Skin epidermis (tissue), 12 donors: ENCODE data around the gene CDH11.

Source experiments
- H3K27ac ChIP-seq, 21 experiments: fragments of 200-600 bp; sonication (generic) in 11 of 21; one replicate each; pipeline ENCODE4 v1.5.0; 2020; ENCODE audit warnings: mild to moderate bottlenecking in 3 of 21, inconsistent platforms in 2 of 21, moderate library complexity in 2 of 21
- H3K4me3 ChIP-seq, 7 experiments: fragments of 200-600 bp; sonication (generic) in 2 of 7; one replicate each; pipeline ENCODE4 v1.5.0; 2020; ENCODE audit warnings: inconsistent platforms in 2 of 7, mild to moderate bottlenecking in 2 of 7, moderate library complexity in 1 of 7

CDH11 gene

DNA sequence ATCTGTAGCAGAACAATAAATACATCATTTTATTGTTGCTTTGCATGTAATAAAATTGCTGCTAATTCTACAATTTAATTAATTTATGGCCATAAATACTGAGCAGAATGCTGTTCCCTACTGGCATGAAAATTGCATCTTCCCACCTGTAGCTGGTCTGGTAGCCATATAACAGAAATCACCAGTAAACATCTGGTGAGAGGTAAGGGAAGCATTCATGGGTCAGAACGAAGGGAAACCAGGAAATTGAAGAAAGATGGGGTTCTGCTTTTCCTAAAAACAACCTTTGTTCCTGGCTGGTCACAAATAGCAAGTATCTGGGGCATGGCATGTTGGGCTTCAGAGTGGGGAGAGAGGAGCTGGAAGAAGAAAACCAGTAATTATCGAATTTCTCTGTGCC, 128.4 kb downstream of the CDH11 start:
- Histone ChIP-seq H3K4me3 (no peak overlapping the region), H3K27ac (no peak overlapping the region)

DNA sequence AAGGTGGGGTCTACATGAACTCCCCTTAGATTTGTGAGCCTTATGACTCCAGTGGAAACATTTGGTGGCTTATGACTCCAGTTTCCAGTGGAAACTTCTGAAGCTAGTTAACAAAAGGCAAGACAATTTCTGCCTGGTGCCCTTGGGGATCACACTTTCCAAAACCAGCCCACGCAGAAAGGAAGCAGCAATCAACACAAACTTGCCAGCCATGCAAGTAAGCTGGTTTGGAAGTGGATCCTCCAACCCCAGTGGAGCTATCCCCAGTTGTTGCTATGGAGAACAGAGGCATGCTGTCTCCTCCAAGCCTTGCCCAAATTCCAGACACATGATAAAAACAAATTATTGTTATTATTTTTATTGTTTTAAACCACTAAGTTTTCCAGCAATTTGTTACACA, 130.9 kb downstream of the CDH11 start:
- Histone ChIP-seq H3K4me3 (no peak overlapping the region), H3K27ac (no peak overlapping the region)

DNA sequence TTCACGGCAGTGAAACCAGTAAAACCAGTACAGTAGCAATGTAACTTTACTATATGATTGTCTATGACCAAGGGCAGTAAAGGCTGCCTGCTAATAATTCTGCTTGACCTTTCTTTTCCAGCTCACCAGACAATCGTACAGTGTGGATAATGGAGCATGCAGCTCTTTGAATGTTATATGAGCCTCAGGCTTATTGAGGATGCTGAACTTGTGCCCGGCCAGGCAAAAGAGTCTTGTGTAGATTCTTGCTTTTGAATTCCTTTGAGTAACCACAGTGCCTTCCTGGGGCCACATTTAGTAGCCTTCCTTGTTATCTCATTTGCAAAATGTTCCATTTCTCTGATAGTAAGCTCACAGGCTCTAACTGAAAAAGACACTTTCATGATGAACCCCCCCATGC, 131.8 kb downstream of the CDH11 start:
- Histone ChIP-seq H3K4me3 (no peak overlapping the region), H3K27ac (no peak overlapping the region)

- Histone ChIP-seq H3K27ac (no peak overlapping the region), H3K4me3 (no peak overlapping the region)
Measured at GRCh38 chr16:64989050-64989449, 132.8 kb downstream of the CDH11 start.

GRCh38 chr16:64983963-64984362, 137.9 kb downstream of the CDH11 start:
- Histone ChIP-seq H3K27ac (no peak overlapping the region), H3K4me3 (no peak overlapping the region)

GRCh38 chr16:64983231-64983630, 138.6 kb downstream of the CDH11 start:
- peak overlapping the region in 1 of 21 experiments; percentile 20 for H3K27ac ChIP-seq
- H3K4me3 ChIP-seq = no peak overlapping the region

- H3K4me3 ChIP-seq = no peak overlapping the region
- no peak overlapping the region for H3K27ac ChIP-seq
Measured at GRCh38 chr16:64982581-64982980, 139.3 kb downstream of the CDH11 start.

DNA sequence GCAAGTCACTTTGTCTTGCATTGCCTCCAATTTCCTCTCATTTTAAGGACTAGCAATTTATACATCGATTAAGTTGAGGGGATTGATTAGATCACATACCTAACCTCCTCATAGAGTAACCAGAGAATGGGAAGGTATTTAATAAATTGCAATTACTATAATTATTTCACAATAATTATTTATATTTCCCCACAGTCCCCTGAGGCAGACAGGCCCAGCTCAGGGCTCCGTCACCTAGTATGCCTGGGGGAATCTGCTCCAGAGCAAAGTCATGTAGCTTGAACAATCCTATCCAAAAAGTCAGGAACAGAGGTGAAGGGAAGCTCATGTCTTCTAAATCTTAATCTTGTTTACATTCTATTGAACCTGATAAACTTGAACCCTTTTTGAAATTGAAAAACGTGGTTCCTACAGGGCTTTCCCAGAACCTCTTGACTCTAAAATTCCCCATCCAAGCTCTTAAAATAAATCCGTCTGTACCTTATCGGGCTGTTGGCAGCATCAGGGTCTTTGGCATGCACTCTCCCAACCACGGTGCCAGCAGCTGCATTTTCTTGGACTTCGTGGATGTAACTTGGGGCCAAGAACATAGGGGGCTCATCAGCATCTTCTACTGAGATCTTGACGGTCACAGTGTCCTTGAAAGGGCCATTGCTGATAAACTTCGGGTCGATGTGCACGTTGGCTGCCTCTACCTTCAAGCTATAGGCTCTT, 140.1 kb downstream of the CDH11 start:
- Histone ChIP-seq H3K27ac (no peak overlapping the region), H3K4me3 (no peak overlapping the region)

DNA sequence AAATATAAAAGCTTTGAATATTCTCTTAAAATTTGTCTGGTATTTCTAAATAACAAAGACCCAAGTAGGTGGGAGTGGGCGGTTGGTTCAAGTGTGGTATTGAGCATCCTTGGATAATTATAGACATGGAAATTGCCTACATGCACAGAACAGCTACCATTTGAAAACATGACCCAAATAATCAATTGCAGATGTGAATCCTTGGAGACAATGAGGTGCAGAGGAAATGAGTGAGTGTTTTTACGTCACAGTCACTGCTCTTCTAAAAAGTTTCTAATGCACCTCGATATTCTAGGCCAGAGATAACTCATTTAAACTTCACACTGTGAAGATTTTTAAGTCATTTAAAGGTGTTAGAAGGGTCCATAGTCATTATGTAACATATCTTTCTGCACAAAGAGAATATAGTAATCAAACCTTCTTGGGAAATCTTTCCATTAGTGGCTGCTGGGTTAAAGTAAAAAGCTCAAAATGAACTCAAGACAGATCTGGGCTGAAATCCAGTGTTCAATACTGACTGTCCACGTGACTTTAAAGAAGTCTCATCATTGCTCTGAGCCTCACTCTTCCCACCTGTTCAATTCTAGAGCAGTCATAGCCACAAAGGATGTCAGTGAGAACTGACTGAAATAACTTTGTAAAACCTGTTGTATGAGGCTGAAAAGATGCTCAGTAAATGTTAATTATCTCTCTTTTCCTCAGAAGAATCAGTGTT, 144.5 kb downstream of the CDH11 start:
- H3K4me3 ChIP-seq = no peak overlapping the region
- no peak overlapping the region for H3K27ac ChIP-seq

DNA sequence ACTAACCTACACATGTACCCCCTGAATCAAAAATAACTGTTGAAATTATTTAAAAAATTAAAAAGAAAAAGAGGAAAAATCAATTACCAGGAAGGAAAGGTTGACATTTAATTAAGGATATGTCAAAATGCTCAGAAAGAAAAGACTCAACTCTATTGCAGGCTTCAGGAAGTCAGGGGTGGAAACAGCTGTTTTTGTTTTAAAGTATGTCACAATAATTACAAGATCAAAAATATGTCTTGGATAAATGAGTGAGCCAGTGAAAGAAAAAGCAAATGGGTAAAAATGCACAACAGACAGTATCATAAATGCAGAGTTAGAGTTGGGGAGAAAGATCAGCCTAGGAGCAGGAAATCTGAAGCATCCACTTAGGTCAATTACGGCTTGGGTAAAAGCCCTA, 146.0 kb downstream of the CDH11 start:
- Histone ChIP-seq H3K27ac (peak overlapping the region in 1 of 21 experiments; percentile 43), H3K4me3 (no peak overlapping the region)

DNA sequence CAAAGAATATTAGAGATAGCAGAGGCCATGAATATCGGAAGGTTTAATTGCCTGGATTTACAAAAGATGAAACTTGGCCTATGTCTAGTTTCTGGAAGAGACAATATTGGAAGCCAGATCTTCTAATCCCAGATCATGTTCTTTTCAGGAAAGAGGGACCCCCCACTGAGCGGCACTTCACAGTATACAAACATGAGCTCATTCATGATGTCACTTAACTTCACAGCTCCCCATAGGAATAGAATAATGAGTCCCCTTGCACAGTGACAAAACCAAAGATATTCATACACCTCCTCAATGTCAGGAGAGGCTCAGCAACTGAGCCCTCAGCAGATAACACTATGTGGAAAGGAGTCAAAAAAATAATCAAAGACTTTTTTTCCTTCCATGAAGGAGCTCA, 147.5 kb downstream of the CDH11 start:
- Histone ChIP-seq H3K4me3 (no peak overlapping the region), H3K27ac (no peak overlapping the region)

GRCh38 chr16:64973171-64973570, 148.7 kb downstream of the CDH11 start:
- Histone ChIP-seq H3K4me3 (no peak overlapping the region), H3K27ac (no peak overlapping the region)

- Histone ChIP-seq H3K4me3 (no peak overlapping the region), H3K27ac (no peak overlapping the region)
Measured at GRCh38 chr16:64971171-64971570, 150.7 kb downstream of the CDH11 start.

DNA sequence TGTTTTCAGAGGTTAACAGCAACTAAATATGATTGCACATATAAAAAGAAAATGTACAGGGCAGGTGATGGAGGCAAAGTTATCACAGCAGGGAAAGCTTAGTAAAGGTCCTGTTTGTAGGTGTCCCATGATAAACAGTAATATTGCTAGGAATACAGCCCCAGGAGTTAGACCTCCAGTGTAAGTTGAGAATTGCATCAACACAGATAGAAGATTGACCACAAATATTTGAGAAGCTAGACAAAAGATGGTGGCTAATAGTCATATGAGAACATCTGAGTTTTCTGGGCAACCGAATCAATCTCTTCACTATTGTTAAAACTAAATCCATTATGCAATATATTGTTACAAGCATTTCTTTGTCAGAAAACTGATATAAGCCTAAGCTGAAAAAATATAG, 152.6 kb downstream of the CDH11 start:
- no peak overlapping the region for H3K27ac ChIP-seq

GRCh38 chr16:64968539-64968938, 153.3 kb downstream of the CDH11 start:
- Histone ChIP-seq H3K4me3 (no peak overlapping the region), H3K27ac (no peak overlapping the region)

More for the DNA sequence above, 152.6 kb downstream of the CDH11 start:
- no peak overlapping the region for H3K4me3 ChIP-seq

DNA sequence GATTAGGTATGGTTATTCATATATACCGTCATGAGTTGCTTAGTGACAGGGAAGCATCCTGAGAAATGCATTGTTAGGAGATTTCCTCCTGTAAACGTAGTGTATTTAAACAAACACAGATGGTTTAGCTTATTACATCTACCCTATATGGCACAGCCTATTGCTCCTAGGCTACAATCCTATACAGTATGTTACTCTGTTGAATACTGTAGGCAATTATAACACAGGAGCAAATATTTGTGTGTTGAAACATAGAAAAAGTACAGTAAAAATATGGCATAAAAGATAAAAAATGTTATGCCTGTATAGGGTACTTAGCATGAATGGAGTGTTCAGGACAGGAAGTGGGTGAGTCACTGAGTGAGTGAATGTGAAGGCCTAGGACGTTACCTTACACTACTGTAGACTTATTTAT, 157.7 kb downstream of the CDH11 start:
- Histone ChIP-seq H3K27ac (no peak overlapping the region), H3K4me3 (no peak overlapping the region)

DNA sequence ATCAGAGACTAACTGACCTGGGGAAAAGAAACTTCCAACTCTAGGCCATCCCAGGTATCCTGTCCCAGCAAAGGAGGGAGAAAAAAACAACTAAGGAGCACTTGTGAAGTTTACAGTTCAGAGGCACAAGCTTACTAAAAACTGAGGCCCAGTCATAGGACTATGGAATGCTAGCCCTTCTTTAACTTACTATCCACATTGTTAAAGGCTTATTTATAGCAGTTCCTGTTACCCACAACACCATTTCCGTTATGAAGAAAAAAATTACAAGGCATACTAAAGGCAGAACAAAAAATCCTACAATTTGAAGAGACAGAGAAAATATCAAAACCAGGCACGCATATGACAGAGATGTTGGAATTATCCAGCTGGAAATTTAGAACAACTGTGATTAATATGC, 159.1 kb downstream of the CDH11 start:
- H3K27ac ChIP-seq = no peak overlapping the region
- no peak overlapping the region for H3K4me3 ChIP-seq

DNA sequence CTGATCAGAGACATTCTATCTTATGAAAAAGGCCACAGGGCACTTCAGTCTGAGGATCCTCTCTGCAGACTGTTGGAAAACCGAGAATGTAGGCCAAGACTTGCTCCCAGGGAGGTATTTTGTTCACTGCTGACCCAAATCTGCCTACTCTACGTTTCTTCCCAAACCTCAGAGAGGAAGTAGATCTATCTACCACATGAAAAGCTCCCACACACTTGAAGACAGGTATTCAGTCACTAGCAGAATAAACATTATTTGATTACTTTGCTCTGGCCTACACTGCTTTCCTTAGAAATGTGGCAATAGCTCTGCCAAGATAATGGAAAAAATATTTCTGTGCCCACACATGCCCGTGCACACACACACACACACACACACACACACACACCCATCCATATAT, 164.6 kb downstream of the CDH11 start:
- Histone ChIP-seq H3K4me3 (no peak overlapping the region), H3K27ac (no peak overlapping the region)

DNA sequence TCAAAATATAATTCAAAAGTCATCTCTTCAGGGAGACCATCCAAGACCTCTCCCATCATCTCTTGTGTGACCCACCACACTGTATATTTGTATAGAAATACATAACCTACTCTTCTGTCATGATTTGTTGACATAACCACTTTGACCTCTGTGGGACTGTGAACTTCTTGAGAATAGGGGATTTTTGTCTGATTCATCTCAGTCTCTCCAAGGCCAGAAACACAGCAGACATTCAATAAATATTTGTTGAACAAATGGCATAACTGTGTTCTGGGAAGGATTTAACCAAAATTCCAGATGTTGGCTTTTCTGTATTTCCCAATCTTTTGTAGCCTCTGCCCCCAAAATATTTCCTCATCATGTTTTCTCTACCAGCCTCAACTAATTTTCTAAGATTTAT, 169.7 kb downstream of the CDH11 start:
- Histone ChIP-seq H3K27ac (peak overlapping the region in 3 of 21 experiments; percentile 11 to 45 (median 33)), H3K4me3 (no peak overlapping the region)

- H3K4me3 ChIP-seq = no peak overlapping the region
- peak overlapping the region in 2 of 21 experiments; percentile 33 to 45 for H3K27ac ChIP-seq
Measured at GRCh38 chr16:64951193-64951592, 170.7 kb downstream of the CDH11 start.

- H3K27ac ChIP-seq = no peak overlapping the region
Measured at GRCh38 chr16:64950731-64951130, 171.1 kb downstream of the CDH11 start.

DNA sequence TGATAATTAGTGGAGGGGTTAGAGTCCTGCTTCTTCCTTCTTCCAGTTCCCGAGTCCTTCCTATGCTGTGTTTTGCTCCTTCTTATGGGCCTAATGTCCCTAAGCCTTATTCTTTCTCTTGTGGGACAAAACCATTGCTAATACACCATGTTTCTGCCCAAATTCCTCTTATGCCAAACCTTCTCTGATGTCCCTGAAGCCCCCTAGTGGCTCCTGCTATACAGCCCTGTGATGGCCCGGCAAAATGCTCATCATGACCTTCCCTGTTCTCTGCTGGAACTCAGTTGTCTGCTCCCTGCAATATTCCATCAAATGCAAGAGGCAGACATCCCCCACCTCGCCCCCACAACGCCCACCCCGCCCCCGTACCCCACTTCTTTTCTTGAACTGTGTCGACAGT, 171.6 kb downstream of the CDH11 start:
- Histone ChIP-seq H3K4me3 (no peak overlapping the region), H3K27ac (no peak overlapping the region)

More at GRCh38 chr16:64950731-64951130, 171.1 kb downstream of the CDH11 start:
- no peak overlapping the region for H3K4me3 ChIP-seq
